Epithelial cell of proximal tubule (primary cell): ENCODE data around the gene SLC6A8. TPM values are rescaled to one million over a fixed set of nuclear protein-coding genes. Genes with fewer than 3 reads are reported as not detected.
"Not testable (repeated sequence)": the region's sequence is repeated elsewhere in the genome, so short reads cannot be mapped to it uniquely, and the experiment has no call there.

ENCODE experiments used
- DNase-seq: peaks from one replicate; pipeline ENCODE4 v3.0.0-alpha.2; 2011; ENCODE audit warnings: low read depth
- H3K4me3 ChIP-seq: 2 replicates; pipeline ENCODE4 v1.5.1; 2011; ENCODE audit warnings: low read depth, mild to moderate bottlenecking, low read length
- total RNA-seq: library from RNA; depleted of rRNA; stranded (reverse); fragments of >200 nt; gene quantifications from 2 replicates; pipeline ENCODE4 v1.2.3, GENCODE V29; 2015
- TF ChIP-seq, protein P1 (sequence below): conservative IDR thresholded peaks from 2 replicates; pipeline ENCODE4 v1.5.1; 2012; ENCODE audit warnings: low read depth, mild to moderate bottlenecking, low read length

The SLC6A8 gene
- total RNA-seq, 1 donor from 2014 or later, result 30.5 TPM

DNA sequence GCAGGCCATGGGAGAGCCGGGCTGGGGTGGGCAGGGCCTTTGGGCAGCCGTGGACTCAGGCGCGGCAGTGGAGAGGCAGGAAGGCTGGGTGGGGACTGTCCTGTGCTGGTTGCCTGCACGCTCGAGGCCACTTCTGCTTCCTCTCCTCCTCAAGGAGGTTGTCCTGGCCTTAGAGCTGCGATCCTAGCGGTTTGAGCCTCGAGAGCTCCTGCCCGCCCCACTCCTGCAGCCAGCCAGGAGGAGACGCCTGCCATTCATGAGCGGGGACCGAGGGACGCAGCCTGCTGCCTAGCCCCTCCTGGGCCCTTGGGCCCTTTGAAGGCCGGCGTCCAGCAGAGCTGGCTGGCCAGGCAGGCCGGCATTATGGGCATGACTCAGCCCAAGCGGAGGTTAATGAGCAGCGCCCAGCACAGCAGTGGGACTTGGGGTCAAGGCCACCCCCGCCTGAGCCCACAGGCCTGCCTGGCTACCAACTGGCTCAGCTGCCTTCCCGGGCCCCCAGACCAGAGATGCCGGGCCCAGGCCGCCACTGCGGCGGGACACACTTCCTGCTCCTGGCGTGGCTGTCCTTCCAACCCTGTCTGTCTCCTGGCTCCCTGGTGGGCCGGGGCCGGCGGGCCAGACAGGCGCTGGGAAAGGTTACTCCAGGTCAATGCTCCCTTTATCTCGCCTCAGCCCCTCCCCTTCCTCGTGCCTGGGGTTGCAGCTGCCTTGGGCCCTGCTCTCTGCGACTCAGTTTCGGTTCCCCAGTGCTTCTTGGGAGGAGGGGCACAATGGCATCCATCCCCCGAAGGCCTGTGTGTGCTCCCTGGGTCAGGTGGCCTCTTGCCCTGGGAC, 38.8 kb downstream of the SLC6A8 start:
- peak overlapping the region; percentile 7 for H3K4me3 ChIP-seq
- no peak for DNase-seq
- TF ChIP-seq, protein P1, sequence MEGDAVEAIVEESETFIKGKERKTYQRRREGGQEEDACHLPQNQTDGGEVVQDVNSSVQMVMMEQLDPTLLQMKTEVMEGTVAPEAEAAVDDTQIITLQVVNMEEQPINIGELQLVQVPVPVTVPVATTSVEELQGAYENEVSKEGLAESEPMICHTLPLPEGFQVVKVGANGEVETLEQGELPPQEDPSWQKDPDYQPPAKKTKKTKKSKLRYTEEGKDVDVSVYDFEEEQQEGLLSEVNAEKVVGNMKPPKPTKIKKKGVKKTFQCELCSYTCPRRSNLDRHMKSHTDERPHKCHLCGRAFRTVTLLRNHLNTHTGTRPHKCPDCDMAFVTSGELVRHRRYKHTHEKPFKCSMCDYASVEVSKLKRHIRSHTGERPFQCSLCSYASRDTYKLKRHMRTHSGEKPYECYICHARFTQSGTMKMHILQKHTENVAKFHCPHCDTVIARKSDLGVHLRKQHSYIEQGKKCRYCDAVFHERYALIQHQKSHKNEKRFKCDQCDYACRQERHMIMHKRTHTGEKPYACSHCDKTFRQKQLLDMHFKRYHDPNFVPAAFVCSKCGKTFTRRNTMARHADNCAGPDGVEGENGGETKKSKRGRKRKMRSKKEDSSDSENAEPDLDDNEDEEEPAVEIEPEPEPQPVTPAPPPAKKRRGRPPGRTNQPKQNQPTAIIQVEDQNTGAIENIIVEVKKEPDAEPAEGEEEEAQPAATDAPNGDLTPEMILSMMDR, result no peak

DNA sequence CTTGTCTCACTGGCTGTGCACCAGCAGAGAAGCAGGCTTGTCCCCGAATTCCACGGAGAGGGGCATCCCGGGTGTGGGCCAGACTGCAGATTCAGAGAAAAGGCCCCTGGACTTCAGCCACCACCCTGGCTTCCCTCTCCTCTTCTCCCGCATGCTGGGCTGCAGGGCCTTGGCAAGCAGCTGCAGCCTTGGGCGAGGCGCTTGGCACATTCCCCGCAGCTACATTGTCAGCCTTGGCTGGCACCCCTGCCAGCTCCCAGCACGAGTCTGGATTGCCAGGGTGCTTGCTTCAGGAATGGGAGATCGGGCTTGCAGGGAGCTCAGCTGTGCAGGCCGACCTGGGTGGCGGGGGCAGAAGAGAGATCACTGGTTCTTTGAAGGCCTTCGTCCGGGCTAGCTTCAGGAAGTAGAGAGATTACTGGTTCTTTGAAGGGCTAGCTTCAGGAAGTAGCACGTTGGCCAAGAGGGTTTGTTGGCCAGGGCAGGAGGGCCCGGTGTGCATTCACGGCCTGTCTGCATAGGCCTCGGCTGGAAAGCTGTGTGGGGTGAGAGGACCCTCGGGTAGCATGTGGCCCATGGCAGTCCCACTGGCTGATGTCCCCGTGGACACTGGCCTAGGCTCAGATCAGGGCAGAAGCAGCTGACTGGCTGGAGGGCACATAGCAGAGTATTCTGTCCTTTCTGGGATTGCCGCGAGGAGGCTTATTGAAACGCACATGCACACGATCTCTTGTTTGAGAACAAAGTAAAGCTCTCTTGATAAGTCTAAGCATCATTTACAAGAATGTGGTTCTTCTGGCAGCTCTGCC, 39.6 kb downstream of the SLC6A8 start:
- H3K4me3 ChIP-seq, result peak overlapping the region; percentile 7
- no peak for DNase-seq
- TF ChIP-seq, protein P1, result no peak

DNA sequence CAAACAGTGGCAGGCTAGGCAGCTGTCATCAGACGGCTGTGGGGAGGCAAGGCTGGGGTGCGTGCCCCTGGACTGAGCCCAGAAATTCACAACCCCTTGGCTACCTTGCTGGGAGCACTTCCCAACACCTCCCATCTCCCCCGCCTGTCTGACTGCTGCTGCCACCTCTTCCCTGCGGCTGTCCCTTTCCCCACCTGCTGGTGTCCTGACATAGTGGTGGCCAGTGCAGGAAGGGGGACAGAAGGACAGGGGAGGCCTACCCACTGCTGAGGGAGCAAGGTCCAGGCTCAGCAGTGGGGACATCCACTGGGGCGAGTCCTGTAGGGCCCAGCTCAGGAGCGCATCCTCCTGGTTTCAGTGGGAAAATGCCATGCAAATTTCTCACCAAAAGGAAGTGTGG, 40.4 kb downstream of the SLC6A8 start:
- H3K4me3 ChIP-seq, result no peak overlapping the region
- DNase-seq, result no peak
- TF ChIP-seq, protein P1, result no peak

DNA sequence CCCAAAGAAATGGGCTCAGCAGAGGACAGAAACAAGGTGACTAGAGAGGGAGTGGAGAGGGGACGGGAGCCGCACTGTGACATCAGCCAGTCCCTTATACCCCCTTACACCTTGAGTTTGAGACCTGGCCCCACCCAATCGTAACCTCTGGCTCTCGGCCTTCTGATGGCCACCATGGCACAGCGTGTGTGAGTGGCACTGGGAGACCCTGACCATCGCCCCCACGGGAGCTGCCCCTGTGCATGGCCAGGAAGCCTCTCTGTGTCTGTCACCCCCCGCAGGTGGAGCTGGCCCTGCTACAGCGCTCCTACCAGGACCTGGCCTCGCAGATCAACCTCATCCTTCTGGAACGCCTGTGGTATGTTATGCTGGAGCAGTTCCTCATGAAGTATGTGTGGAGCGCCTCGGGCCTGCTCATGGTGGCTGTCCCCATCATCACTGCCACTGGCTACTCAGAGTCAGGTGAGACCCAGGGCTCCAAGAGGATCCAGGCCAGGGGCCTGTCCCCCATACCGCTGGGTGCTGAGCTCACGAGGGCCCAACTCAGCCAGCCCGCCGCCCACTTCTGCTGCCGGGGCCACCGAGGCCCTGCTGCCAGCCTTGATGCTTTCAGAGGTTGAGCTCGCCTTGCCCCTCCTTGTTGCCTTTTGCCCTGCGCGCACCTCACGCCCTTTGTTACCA, 41.4 kb downstream of the SLC6A8 start:
- no peak for DNase-seq
- TF ChIP-seq, protein P1, result no peak
- no peak overlapping the region for H3K4me3 ChIP-seq

DNA sequence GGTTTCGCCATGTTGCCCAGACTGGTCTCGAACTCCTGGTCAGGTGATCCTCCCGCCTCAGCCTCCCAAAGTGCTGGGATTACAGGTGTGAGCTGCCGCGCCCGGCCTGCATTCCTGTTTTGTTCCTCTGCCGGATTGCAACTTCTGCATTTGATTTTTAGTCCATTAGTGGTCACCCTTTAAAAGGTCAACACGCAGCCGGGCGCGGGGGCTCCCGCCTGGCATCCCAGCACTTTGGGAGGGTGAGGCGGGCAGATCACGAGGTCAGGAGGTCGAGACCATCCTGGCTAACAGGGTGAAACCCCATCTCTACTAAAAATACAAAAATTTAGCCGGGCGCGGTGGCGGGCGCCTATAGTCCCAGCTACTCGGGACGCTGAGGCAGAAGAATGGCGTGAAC, 42.4 kb downstream of the SLC6A8 start:
- not testable (repeated sequence) for DNase-seq, H3K4me3 ChIP-seq

DNA sequence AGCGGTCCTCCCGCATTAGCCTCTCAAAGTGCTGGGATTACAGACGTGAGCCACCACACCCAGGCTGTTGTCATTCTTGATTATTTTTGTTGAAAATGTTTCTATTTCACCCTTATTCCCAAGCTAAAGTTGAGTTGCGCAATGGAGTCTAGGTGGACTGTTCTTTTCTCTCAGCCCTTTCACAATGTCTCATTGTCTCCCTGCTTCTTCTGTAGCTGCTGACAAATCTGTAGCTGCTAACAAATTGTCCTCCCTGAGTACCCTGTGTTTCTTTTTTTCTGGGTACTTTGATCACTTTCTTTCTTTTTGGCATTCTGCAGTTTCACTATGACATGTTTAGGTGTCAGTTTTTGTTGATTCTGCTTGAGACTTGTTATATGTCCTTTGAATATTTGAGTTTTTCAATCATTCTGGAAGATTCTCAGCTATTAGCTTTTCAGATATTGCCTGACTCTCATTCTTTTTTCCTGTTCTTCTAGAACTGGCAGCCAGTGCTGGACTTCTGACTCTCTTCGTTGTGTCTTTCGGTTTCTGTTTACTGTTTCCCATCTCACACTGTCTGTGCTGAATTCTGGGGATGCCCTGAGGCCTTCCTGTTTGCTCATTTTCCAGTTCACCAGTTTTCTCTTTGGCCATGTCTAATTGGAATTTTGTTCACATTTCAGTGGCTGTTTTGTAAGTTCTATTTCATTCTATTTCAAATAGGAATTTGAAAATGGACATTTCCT, 43.6 kb downstream of the SLC6A8 start:
- TF ChIP-seq, protein P1, result no peak
- DNase-seq, result no peak
- H3K4me3 ChIP-seq, result no peak overlapping the region
